Measurements from ENCODE around the gene TMBIM1.
"Not testable (repeated sequence)": the region's sequence is repeated elsewhere in the genome, so short reads cannot be mapped to it uniquely, and the experiment has no call there.

The TMBIM1 gene

GRCh38 chr2:218325566-218326160 lies 33.4 kb upstream of the TMBIM1 start:
- Histone ChIP-seq H3K4me1 (ENCODE audit: insufficient read depth, low read length) (peaks cover 19% of the 10 kb centered on the region), H3K4me3 (ENCODE audit: low read length) (no peak overlapping the region), H3K36me3 (ENCODE audit: insufficient read depth, low read length) (no peaks in the 10 kb centered on the region), H3K27me3 (ENCODE audit: insufficient read depth, low read length) (peaks cover 41% of the 10 kb centered on the region), H3K9me3 (ENCODE audit: low read length) (no peaks in the 10 kb centered on the region), H2AFZ (ENCODE audit: low read depth, low read length) (no peak overlapping the region)

GRCh38 chr2:218323526-218324472 lies 31.5 kb upstream of the TMBIM1 start:
- H3K4me1 ChIP-seq (ENCODE audit: insufficient read depth, low read length), result peaks cover 19% of the 10 kb centered on the region
- peaks cover 31% of the 10 kb centered on the region for H3K27me3 ChIP-seq (ENCODE audit: insufficient read depth, low read length)
- H3K4me3 ChIP-seq (ENCODE audit: low read length), result peak overlapping the region; percentile 54
- no peaks in the 10 kb centered on the region for H3K9me3 ChIP-seq (ENCODE audit: low read length)
- no peaks in the 10 kb centered on the region for H3K36me3 ChIP-seq (ENCODE audit: insufficient read depth, low read length)
- peak overlapping the region; percentile 82 for H2AFZ ChIP-seq (ENCODE audit: low read depth, low read length)

GRCh38 chr2:218322768-218323525 lies 30.6 kb upstream of the TMBIM1 start:
- H3K9me3 ChIP-seq (ENCODE audit: low read length), result no peaks in the 10 kb centered on the region
- H3K4me1 ChIP-seq (ENCODE audit: insufficient read depth, low read length), result peaks cover 19% of the 10 kb centered on the region
- peak overlapping the region; percentile 82 for H2AFZ ChIP-seq (ENCODE audit: low read depth, low read length)
- H3K36me3 ChIP-seq (ENCODE audit: insufficient read depth, low read length), result no peaks in the 10 kb centered on the region
- H3K4me3 ChIP-seq (ENCODE audit: low read length), result peak overlapping the region; percentile 54
- peaks cover 27% of the 10 kb centered on the region for H3K27me3 ChIP-seq (ENCODE audit: insufficient read depth, low read length)

GRCh38 chr2:218320704-218321336 lies 28.5 kb upstream of the TMBIM1 start:
- no peak overlapping the region for H3K4me3 ChIP-seq (ENCODE audit: low read length)
- H3K27me3 ChIP-seq (ENCODE audit: insufficient read depth, low read length), result peaks cover 16% of the 10 kb centered on the region
- H3K36me3 ChIP-seq (ENCODE audit: insufficient read depth, low read length), result no peaks in the 10 kb centered on the region
- H3K9me3 ChIP-seq (ENCODE audit: low read length), result no peaks in the 10 kb centered on the region
- H2AFZ ChIP-seq (ENCODE audit: low read depth, low read length), result no peak overlapping the region
- peaks cover 19% of the 10 kb centered on the region for H3K4me1 ChIP-seq (ENCODE audit: insufficient read depth, low read length)

- H2AFZ ChIP-seq (ENCODE audit: low read depth, low read length), result no peak overlapping the region
- no peaks in the 10 kb centered on the region for H3K9me3 ChIP-seq (ENCODE audit: low read length)
- no peaks in the 10 kb centered on the region for H3K36me3 ChIP-seq (ENCODE audit: insufficient read depth, low read length)
- H3K4me3 ChIP-seq (ENCODE audit: low read length), result no peak overlapping the region
- peaks cover 19% of the 10 kb centered on the region for H3K4me1 ChIP-seq (ENCODE audit: insufficient read depth, low read length)
- H3K27me3 ChIP-seq (ENCODE audit: insufficient read depth, low read length), result peaks cover 14% of the 10 kb centered on the region
These were observed 27.6 kb upstream of the TMBIM1 start for GRCh38 chr2:218319813-218320365.

GRCh38 chr2:218318241-218318640 lies 25.9 kb upstream of the TMBIM1 start:
- Histone ChIP-seq H3K4me3 (ENCODE audit: low read length) (no peak overlapping the region), H2AFZ (ENCODE audit: low read depth, low read length) (no peak overlapping the region), H3K27me3 (ENCODE audit: insufficient read depth, low read length) (peaks cover 7% of the 10 kb centered on the region), H3K36me3 (ENCODE audit: insufficient read depth, low read length) (no peaks in the 10 kb centered on the region), H3K9me3 (ENCODE audit: low read length) (no peaks in the 10 kb centered on the region), H3K4me1 (ENCODE audit: insufficient read depth, low read length) (peaks cover 8% of the 10 kb centered on the region)

GRCh38 chr2:218317835-218318234 lies 25.5 kb upstream of the TMBIM1 start:
- no peak overlapping the region for H3K4me3 ChIP-seq (ENCODE audit: low read length)
- H3K9me3 ChIP-seq (ENCODE audit: low read length), result no peaks in the 10 kb centered on the region
- no peaks in the 10 kb centered on the region for H3K36me3 ChIP-seq (ENCODE audit: insufficient read depth, low read length)
- H2AFZ ChIP-seq (ENCODE audit: low read depth, low read length), result no peak overlapping the region
- H3K27me3 ChIP-seq (ENCODE audit: insufficient read depth, low read length), result peaks cover 7% of the 10 kb centered on the region
- H3K4me1 ChIP-seq (ENCODE audit: insufficient read depth, low read length), result peaks cover 8% of the 10 kb centered on the region

GRCh38 chr2:218317303-218317630 lies 25.0 kb upstream of the TMBIM1 start:
- no peaks in the 10 kb centered on the region for H3K36me3 ChIP-seq (ENCODE audit: insufficient read depth, low read length)
- no peak overlapping the region for H2AFZ ChIP-seq (ENCODE audit: low read depth, low read length)
- H3K4me3 ChIP-seq (ENCODE audit: low read length), result no peak overlapping the region
- peaks cover 7% of the 10 kb centered on the region for H3K27me3 ChIP-seq (ENCODE audit: insufficient read depth, low read length)
- peaks cover 2% of the 10 kb centered on the region for H3K4me1 ChIP-seq (ENCODE audit: insufficient read depth, low read length)
- H3K9me3 ChIP-seq (ENCODE audit: low read length), result no peaks in the 10 kb centered on the region

GRCh38 chr2:218315397-218315796 lies 23.1 kb upstream of the TMBIM1 start:
- no peak overlapping the region for H3K4me3 ChIP-seq (ENCODE audit: low read length)
- H3K36me3 ChIP-seq (ENCODE audit: insufficient read depth, low read length), result no peaks in the 10 kb centered on the region
- H3K9me3 ChIP-seq (ENCODE audit: low read length), result no peaks in the 10 kb centered on the region
- peaks cover 4% of the 10 kb centered on the region for H3K4me1 ChIP-seq (ENCODE audit: insufficient read depth, low read length)
- H2AFZ ChIP-seq (ENCODE audit: low read depth, low read length), result no peak overlapping the region
- H3K27me3 ChIP-seq (ENCODE audit: insufficient read depth, low read length), result peaks cover 7% of the 10 kb centered on the region

GRCh38 chr2:218314764-218315163 lies 22.5 kb upstream of the TMBIM1 start:
- H3K9me3 ChIP-seq (ENCODE audit: low read length); H3K4me3 ChIP-seq (ENCODE audit: low read length); H3K36me3 ChIP-seq (ENCODE audit: insufficient read depth, low read length); H3K4me1 ChIP-seq (ENCODE audit: insufficient read depth, low read length); H2AFZ ChIP-seq (ENCODE audit: low read depth, low read length); H3K27me3 ChIP-seq (ENCODE audit: insufficient read depth, low read length): not testable (repeated sequence)

- no peaks in the 10 kb centered on the region for H3K9me3 ChIP-seq (ENCODE audit: low read length)
- H2AFZ ChIP-seq (ENCODE audit: low read depth, low read length), result no peak overlapping the region
- H3K4me1 ChIP-seq (ENCODE audit: insufficient read depth, low read length), result peaks cover 4% of the 10 kb centered on the region
- no peaks in the 10 kb centered on the region for H3K36me3 ChIP-seq (ENCODE audit: insufficient read depth, low read length)
- peaks cover 7% of the 10 kb centered on the region for H3K27me3 ChIP-seq (ENCODE audit: insufficient read depth, low read length)
- no peak overlapping the region for H3K4me3 ChIP-seq (ENCODE audit: low read length)
These were observed 21.1 kb upstream of the TMBIM1 start for GRCh38 chr2:218313356-218313755.

- Histone ChIP-seq H3K9me3 (ENCODE audit: low read length) (peaks cover under 1% of the 10 kb centered on the region), H3K36me3 (ENCODE audit: insufficient read depth, low read length) (no peaks in the 10 kb centered on the region), H3K4me1 (ENCODE audit: insufficient read depth, low read length) (peaks cover 4% of the 10 kb centered on the region), H2AFZ (ENCODE audit: low read depth, low read length) (no peak overlapping the region), H3K27me3 (ENCODE audit: insufficient read depth, low read length) (peaks cover 5% of the 10 kb centered on the region), H3K4me3 (ENCODE audit: low read length) (no peak overlapping the region)
These were observed 20.0 kb upstream of the TMBIM1 start for GRCh38 chr2:218312267-218312756.

Data from neuron (in vitro differentiated cells).